ENCODE results near the gene SERPINA1. TPM values are rescaled to one million over a fixed set of nuclear protein-coding genes. Genes with fewer than 3 reads are reported as not detected.

SERPINA1 gene
- total RNA-seq, 1 experiment from 2014 or later = 9.1 TPM

DNA sequence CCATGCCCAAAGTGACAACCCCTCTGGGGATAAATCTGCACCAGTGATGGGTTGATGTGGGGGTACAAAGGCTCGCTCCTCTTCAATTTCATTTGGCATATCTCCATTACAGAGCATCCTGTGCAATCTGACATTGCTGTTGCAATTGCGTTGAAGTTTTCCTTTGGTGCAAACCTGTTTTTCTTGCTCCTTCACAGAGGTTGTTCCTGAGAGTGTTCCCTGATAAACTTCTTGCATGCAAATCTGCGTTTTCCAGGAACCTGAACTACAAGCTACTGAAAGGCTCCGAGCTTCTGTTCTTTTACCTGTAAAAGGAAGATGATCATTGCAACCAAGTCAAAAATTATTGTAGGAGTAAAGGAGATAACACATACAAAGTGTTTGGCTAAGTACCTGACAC is 38.1 kb upstream of the SERPINA1 start:
- CTCF ChIA-PET = interaction anchor here (0.9 to 1.0 kb wide), 2 partner anchors 60 to 122 kb away, joined by 3 read pairs; no protein-coding TSS in a partner anchor
- TF ChIP-seq CBX3 (IDR thresholded peaks at IDR 0.05; ENCODE audit: low read depth) (no peak), SP1 (IDR thresholded peaks at IDR 0.05; ENCODE audit: low read depth) (no peak), TCF7L2 (IDR thresholded peaks at IDR 0.05; ENCODE audit: borderline replicate concordance, extremely low read depth, insufficient read depth, insufficient read length) (no peak), CEBPB (IDR thresholded peaks at IDR 0.05; ENCODE audit: low read depth) (no peak), JUND (IDR thresholded peaks at IDR 0.05) (no peak), ZNF274 (IDR thresholded peaks at IDR 0.05; ENCODE audit: low read depth, low read length) (no peak), FOSL1 (IDR thresholded peaks at IDR 0.05; ENCODE audit: low read depth) (no peak), POLR2A (IDR thresholded peaks at IDR 0.05; ENCODE audit: borderline replicate concordance, extremely low read depth, insufficient read depth, insufficient read length) (no peak), EZH2 (IDR thresholded peaks at IDR 0.05) (no peak), POLR2AphosphoS5 (IDR thresholded peaks at IDR 0.05; ENCODE audit: low read depth, low read length) (no peak)
- TF ChIP-seq, protein P1, sequence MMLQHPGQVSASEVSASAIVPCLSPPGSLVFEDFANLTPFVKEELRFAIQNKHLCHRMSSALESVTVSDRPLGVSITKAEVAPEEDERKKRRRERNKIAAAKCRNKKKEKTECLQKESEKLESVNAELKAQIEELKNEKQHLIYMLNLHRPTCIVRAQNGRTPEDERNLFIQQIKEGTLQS (IDR thresholded peaks at IDR 0.05) = no peak
- intact Hi-C loops (cut with micrococcal nuclease) = loop anchor here (10.0 kb wide), 1 partner anchor 318 kb away; no protein-coding TSS in a partner anchor

DNA sequence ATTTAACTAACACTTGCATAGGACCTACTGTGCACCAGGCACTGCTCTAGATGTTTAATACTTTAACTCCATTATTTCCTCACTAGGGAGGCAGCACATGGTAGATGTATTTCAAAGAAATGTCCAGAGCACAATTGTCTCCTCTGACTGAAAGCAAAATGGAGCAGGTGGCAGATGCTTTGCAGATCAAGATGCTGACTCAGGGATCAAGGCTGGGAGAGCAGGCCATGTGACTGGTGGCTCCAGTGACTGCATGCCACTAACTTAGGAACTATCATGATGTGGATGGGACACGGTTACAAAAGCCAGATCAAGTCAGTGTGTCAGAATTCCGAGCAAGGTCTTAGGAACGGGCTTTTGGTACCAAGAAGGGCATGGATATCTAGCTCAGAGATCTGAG is 36.0 kb upstream of the SERPINA1 start:
- H3K9me3 ChIP-seq (ENCODE audit: control insufficient read depth in 1 of 2, insufficient read depth in 1 of 2, low read depth in 1 of 2, low read length in 2 of 2) = no peaks in the 10 kb centered on the region
- no peaks in the 10 kb centered on the region for H4K20me1 ChIP-seq (ENCODE audit: insufficient read depth)
- H3K9me2 ChIP-seq (ENCODE audit: insufficient read depth) = no peaks in the 10 kb centered on the region
- H3K36me3 ChIP-seq (ENCODE audit: control insufficient read depth in 1 of 2, insufficient read depth in 2 of 2, low read length in 2 of 2) = no peaks in the 10 kb centered on the region
- no peak overlapping the region for H3K4me3 ChIP-seq (replicated peaks in 1 of 2; ENCODE audit: low read depth in 1 of 2, low read length in 2 of 2)
- ChIA-PET POLR2A (no interaction called here), CTCF (interaction anchor here (1.0 kb wide), 2 partner anchors 10 to 292 kb away, joined by 3 read pairs; no protein-coding TSS in a partner anchor), RAD21 (ENCODE audit: low non-redundant PET in 1 of 2, low total read pairs in 2 of 2, uncharacterized antibody in 2 of 2, unreplicated experiment in 2 of 2) (no interaction called here)
- H3K27me3 ChIP-seq (ENCODE audit: insufficient read depth, low read length) = peaks cover 10% of the 10 kb centered on the region
- TF ChIP-seq CBX3 (IDR thresholded peaks at IDR 0.05; ENCODE audit: low read depth) (no peak), JUND (IDR thresholded peaks at IDR 0.05) (no peak), EZH2phosphoT487 (IDR thresholded peaks at IDR 0.05; ENCODE audit: borderline replicate concordance) (no peak)
- TF ChIP-seq, protein P1 (IDR thresholded peaks at IDR 0.05) = no peak
- TF ChIP-seq, protein P2, sequence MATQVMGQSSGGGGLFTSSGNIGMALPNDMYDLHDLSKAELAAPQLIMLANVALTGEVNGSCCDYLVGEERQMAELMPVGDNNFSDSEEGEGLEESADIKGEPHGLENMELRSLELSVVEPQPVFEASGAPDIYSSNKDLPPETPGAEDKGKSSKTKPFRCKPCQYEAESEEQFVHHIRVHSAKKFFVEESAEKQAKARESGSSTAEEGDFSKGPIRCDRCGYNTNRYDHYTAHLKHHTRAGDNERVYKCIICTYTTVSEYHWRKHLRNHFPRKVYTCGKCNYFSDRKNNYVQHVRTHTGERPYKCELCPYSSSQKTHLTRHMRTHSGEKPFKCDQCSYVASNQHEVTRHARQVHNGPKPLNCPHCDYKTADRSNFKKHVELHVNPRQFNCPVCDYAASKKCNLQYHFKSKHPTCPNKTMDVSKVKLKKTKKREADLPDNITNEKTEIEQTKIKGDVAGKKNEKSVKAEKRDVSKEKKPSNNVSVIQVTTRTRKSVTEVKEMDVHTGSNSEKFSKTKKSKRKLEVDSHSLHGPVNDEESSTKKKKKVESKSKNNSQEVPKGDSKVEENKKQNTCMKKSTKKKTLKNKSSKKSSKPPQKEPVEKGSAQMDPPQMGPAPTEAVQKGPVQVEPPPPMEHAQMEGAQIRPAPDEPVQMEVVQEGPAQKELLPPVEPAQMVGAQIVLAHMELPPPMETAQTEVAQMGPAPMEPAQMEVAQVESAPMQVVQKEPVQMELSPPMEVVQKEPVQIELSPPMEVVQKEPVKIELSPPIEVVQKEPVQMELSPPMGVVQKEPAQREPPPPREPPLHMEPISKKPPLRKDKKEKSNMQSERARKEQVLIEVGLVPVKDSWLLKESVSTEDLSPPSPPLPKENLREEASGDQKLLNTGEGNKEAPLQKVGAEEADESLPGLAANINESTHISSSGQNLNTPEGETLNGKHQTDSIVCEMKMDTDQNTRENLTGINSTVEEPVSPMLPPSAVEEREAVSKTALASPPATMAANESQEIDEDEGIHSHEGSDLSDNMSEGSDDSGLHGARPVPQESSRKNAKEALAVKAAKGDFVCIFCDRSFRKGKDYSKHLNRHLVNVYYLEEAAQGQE (IDR thresholded peaks at IDR 0.05; ENCODE audit: low read depth) = no peak
- TF ChIP-seq, protein P3, sequence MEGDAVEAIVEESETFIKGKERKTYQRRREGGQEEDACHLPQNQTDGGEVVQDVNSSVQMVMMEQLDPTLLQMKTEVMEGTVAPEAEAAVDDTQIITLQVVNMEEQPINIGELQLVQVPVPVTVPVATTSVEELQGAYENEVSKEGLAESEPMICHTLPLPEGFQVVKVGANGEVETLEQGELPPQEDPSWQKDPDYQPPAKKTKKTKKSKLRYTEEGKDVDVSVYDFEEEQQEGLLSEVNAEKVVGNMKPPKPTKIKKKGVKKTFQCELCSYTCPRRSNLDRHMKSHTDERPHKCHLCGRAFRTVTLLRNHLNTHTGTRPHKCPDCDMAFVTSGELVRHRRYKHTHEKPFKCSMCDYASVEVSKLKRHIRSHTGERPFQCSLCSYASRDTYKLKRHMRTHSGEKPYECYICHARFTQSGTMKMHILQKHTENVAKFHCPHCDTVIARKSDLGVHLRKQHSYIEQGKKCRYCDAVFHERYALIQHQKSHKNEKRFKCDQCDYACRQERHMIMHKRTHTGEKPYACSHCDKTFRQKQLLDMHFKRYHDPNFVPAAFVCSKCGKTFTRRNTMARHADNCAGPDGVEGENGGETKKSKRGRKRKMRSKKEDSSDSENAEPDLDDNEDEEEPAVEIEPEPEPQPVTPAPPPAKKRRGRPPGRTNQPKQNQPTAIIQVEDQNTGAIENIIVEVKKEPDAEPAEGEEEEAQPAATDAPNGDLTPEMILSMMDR (IDR thresholded peaks at IDR 0.05 in 2 of 3, conservative IDR thresholded peaks at IDR 0.05 in 1 of 3; ENCODE audit: borderline replicate concordance in 1 of 3, insufficient read depth in 1 of 3, low read depth in 2 of 3, low read length in 2 of 3) = no peak
- H2AFZ ChIP-seq (ENCODE audit: low read depth, low read length, poor library complexity, severe bottlenecking) = no peak overlapping the region
- H3K9ac ChIP-seq (ENCODE audit: low read length) = no peak overlapping the region
- no peak overlapping the region for H3K27ac ChIP-seq (ENCODE audit: low read depth, low read length)
- intact Hi-C loops (cut with micrococcal nuclease) = loop anchor here (5.0 to 10.0 kb wide), 2 partner anchors 320 to 1008 kb away; no protein-coding TSS in a partner anchor
- H3K4me1 ChIP-seq (ENCODE audit: control insufficient read depth in 1 of 2, insufficient read depth in 2 of 2, low read length in 2 of 2) = peaks cover 0 to 6% of the 10 kb centered on the region in 2 experiments; a peak in 1 of 4 replicates
- H3K79me2 ChIP-seq (ENCODE audit: insufficient read depth, low read length) = no peaks in the 10 kb centered on the region
- ATAC-seq (no peak), DNase-seq (ENCODE audit: low read depth, low spot score) (no peak)
- no TSS peak for BruUV-seq (replicated peaks)
- no peak overlapping the region for H3K4me2 ChIP-seq (ENCODE audit: low read length)

More for the DNA sequence above, 38.1 kb upstream of the SERPINA1 start:
- no peaks in the 10 kb centered on the region for H4K20me1 ChIP-seq (ENCODE audit: insufficient read depth)
- no peak overlapping the region for H3K27ac ChIP-seq (ENCODE audit: low read depth, low read length)
- DNase-seq (ENCODE audit: low read depth, low spot score) (no peak), ATAC-seq (no peak)
- H3K9me2 ChIP-seq (ENCODE audit: insufficient read depth) = no peaks in the 10 kb centered on the region
- ChIA-PET POLR2A (no interaction called here), RAD21 (ENCODE audit: low non-redundant PET in 1 of 2, low total read pairs in 2 of 2, uncharacterized antibody in 2 of 2, unreplicated experiment in 2 of 2) (no interaction called here)
- H2AFZ ChIP-seq (ENCODE audit: low read depth, low read length, poor library complexity, severe bottlenecking) = no peak overlapping the region
- H3K4me3 ChIP-seq (replicated peaks in 1 of 2; ENCODE audit: low read depth in 1 of 2, low read length in 2 of 2) = no peak overlapping the region
- H3K27me3 ChIP-seq (ENCODE audit: insufficient read depth, low read length) = peaks cover 10% of the 10 kb centered on the region
- peaks cover 0 to 6% of the 10 kb centered on the region in 2 experiments; a peak in 1 of 4 replicates for H3K4me1 ChIP-seq (ENCODE audit: control insufficient read depth in 1 of 2, insufficient read depth in 2 of 2, low read length in 2 of 2)
- BruUV-seq (replicated peaks) = no TSS peak
- no peaks in the 10 kb centered on the region for H3K9me3 ChIP-seq (ENCODE audit: control insufficient read depth in 1 of 2, insufficient read depth in 1 of 2, low read depth in 1 of 2, low read length in 2 of 2)
- H3K36me3 ChIP-seq (ENCODE audit: control insufficient read depth in 1 of 2, insufficient read depth in 2 of 2, low read length in 2 of 2) = no peaks in the 10 kb centered on the region
- H3K4me2 ChIP-seq (ENCODE audit: low read length) = no peak overlapping the region
- H3K79me2 ChIP-seq (ENCODE audit: insufficient read depth, low read length) = no peaks in the 10 kb centered on the region
- H3K9ac ChIP-seq (ENCODE audit: low read length) = no peak overlapping the region

Measured in HCT116 (cell line).